Breast epithelium (tissue), 4 donors: ENCODE measurements around the gene CCND3. TPM values are rescaled to one million over a fixed set of nuclear protein-coding genes. Genes with fewer than 3 reads are reported as not detected.
A peak's percentile ranks its signal among the peaks of the same experiment; 100 is the strongest.

Source experiments
- DNase-seq, 2 donors: peaks; one replicate each; pipeline ENCODE4 v3.0.0-alpha.2; 2019; ENCODE audit warnings: low spot score in 2 of 2
- H3K27ac ChIP-seq, 2 donors: fragments of 200-600 bp; sonication (generic) in 1 of 2; one replicate each; pipeline ENCODE4 v1.5.1; 2016 to 2019; ENCODE audit warnings: mild to moderate bottlenecking in 1 of 2
- H3K27me3 ChIP-seq, 2 donors: fragments of 200-600 bp; sonication (generic) in 1 of 2; one replicate each; pipeline versions ENCODE4 v1.5.1 to v1.6.0; 2017 to 2019; ENCODE audit warnings: control low read depth in 1 of 2, mild to moderate bottlenecking in 1 of 2
- H3K36me3 ChIP-seq: fragments of 200-600 bp; one replicate; pipeline ENCODE4 v1.5.1; 2019
- H3K4me1 ChIP-seq, 2 donors: fragments of 200-600 bp; sonication (generic); one replicate each; pipeline ENCODE4 v1.5.1; 2016 to 2019; ENCODE audit warnings: control low read depth in 1 of 2
- H3K4me3 ChIP-seq, 3 donors: fragments of 200-600 bp; sonication (generic); 1 replicate in 2 of 3; 2 replicates in 1 of 3; pipeline ENCODE4 v1.5.1; 2016 to 2019; ENCODE audit warnings: mild to moderate bottlenecking in 3 of 3, moderate library complexity in 2 of 3
- H3K9me3 ChIP-seq, 2 donors: fragments of 200-600 bp; sonication (generic) in 1 of 2; one replicate each; pipeline ENCODE4 v1.5.1; 2016 to 2019; ENCODE audit warnings: control low read depth in 1 of 2
- POLR2A ChIP-seq: fragments of 450-650 bp; IDR thresholded peaks from one replicate; pipeline ENCODE4 v1.6.1; 2016; ENCODE audit warnings: antibody characterized with exemption, mild to moderate bottlenecking, moderate library complexity
- POLR2AphosphoS5 ChIP-seq, 3 donors: sonication (generic); formaldehyde crosslinking; IDR thresholded peaks; one replicate each; pipeline ENCODE4 v1.6.1; 2017; ENCODE audit warnings: antibody characterized with exemption in 3 of 3
- intact Hi-C: fragments of 100-400 bp; cut with DNase I; formaldehyde crosslinking; loops from one replicate; pipeline ENCODE4 v1.15.1; 2023; ENCODE audit warnings: low total_unique reads
- total RNA-seq, 3 donors: library from RNA; depleted of rRNA; stranded (reverse); fragments of >200 nt; gene quantifications; one replicate each; pipeline ENCODE4 v1.1.0, GENCODE V29; 2016
- TF ChIP-seq, protein P1 (sequence below), 3 donors: fragments of 450-650 bp; IDR thresholded peaks; one replicate each; pipeline ENCODE4 v1.5.1; 2016 to 2017; ENCODE audit warnings: antibody characterized with exemption in 3 of 3, mild to moderate bottlenecking in 3 of 3, moderate library complexity in 3 of 3

Gene CCND3
- total RNA-seq, 3 donors from 2014 or later: 115 to 297 (median 148) TPM

DNA sequence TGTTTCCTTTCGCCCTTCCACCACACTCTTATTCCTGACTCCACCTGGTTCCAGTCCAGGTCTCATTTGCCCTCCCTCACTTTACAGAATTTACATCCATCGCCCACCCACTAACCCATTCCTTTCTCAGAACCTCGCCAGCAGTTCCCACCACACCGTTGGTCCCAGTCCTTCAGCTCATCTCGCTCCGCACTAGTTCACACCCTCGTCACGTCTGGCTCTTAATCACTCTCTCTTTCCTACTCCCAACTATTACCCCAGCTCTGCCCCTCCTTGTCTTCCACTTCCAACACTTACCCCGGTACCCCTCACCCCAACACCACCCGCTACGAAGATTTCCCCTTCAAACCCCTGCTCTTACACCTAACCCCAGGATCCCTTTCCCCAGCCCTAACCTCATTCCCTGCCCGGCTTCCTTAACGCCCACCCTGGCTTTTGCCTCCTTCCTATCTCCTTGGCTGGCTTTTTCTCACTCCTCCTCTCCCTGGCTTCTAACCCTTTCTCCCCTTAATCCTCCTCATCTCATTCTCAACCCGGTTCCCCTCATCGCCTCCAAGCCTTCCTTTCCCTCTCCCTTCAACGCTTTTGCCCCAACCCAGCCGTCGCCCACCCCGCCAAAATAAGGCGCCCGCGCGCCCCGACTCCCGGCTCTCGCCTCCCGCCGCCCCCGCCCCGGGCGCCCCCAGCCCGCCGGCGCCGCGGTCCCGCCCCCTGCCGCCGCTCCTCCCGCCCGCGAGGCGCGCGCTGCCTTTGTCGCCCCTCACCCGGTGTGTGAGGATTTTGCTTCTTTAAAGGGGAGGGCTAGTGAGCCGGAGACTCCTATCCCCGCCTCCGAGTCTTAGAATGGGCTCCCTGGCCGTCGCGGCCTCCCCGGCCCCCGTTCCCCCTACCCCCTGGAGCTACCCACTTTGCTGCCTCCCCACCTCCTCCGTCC lies 47.0 kb downstream of the CCND3 start:
- peak overlapping the region; percentile 76 to 78 (median 77) for H3K4me3 ChIP-seq
- intact Hi-C loops: no loop called here
- H3K27me3 ChIP-seq: no peaks in the 10 kb centered on the region
- H3K27ac ChIP-seq: peak overlapping the region; percentile 81 to 83
- TF ChIP-seq, protein P1, sequence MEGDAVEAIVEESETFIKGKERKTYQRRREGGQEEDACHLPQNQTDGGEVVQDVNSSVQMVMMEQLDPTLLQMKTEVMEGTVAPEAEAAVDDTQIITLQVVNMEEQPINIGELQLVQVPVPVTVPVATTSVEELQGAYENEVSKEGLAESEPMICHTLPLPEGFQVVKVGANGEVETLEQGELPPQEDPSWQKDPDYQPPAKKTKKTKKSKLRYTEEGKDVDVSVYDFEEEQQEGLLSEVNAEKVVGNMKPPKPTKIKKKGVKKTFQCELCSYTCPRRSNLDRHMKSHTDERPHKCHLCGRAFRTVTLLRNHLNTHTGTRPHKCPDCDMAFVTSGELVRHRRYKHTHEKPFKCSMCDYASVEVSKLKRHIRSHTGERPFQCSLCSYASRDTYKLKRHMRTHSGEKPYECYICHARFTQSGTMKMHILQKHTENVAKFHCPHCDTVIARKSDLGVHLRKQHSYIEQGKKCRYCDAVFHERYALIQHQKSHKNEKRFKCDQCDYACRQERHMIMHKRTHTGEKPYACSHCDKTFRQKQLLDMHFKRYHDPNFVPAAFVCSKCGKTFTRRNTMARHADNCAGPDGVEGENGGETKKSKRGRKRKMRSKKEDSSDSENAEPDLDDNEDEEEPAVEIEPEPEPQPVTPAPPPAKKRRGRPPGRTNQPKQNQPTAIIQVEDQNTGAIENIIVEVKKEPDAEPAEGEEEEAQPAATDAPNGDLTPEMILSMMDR (IDR thresholded peaks at IDR 0.05): no peak
- no peak for TF ChIP-seq POLR2A
- TF ChIP-seq POLR2AphosphoS5 (IDR thresholded peaks at IDR 0.05): no peak
- H3K9me3 ChIP-seq: no peaks in the 10 kb centered on the region
- DNase-seq: no peak
- no peaks in the 10 kb centered on the region for H3K4me1 ChIP-seq
- H3K36me3 ChIP-seq: no peaks in the 10 kb centered on the region

DNA sequence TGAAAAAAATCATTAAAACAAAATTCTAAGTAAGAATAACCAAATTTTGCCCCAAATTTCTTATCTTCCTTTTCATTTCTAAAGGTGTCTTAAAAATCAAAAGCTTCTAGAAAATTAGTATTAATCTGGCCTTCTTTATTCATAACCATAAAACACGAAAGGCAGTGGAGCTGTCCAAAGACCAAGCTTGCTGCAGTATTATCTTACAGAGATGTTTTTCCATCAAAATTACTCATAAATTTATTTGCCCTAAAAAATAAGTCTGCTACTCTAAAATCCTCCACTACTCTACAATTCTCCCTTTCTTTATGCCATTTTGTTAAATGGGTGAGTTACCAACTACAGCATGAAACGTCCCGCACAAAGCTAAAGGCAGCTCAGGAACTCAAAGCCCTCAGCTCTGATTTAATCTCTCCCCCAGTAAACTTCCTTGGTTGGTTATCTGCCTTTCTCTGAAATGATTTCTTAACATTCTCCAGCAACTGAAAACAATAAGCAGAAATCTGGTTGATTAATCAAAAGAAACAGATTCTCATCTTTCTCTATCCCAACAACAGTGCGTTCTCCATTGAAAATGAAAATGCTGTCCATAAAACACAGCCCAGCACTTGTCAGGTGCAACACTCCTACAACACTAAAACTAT lies 48.6 kb downstream of the CCND3 start:
- Histone ChIP-seq H3K27ac (no peak overlapping the region), H3K27me3 (no peaks in the 10 kb centered on the region), H3K9me3 (no peaks in the 10 kb centered on the region), H3K36me3 (no peaks in the 10 kb centered on the region), H3K4me1 (no peaks in the 10 kb centered on the region), H3K4me3 (no peak overlapping the region)
- intact Hi-C loops: no loop called here
- TF ChIP-seq, protein P1 (IDR thresholded peaks at IDR 0.05): no peak
- no peak for DNase-seq

DNA sequence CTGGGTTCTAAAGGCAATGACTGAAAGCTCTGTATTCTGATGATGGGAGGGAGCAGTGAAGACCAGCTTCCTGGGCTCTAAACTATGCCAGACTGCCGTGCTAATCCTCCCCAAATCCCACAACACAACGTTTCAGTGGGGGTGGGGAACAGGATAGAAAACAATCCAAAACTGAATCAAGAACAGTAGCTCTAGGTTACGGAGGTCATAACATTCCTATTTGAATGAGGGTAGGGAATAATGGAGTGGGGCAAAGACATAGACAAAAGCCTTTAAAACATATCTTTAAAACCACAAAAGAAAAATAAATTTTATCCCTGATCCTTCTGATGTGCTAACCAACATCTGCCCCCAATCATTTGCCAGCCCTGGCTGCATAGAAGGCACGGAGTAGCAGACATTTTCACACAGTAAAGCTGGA lies 54.3 kb downstream of the CCND3 start:
- no peak overlapping the region for H3K4me3 ChIP-seq
- no peaks in the 10 kb centered on the region for H3K27me3 ChIP-seq
- H3K27ac ChIP-seq: peak overlapping the region in 1 of 2 donors; percentile 38
- TF ChIP-seq POLR2A (no peak), POLR2AphosphoS5 (IDR thresholded peaks at IDR 0.05) (no peak)
- TF ChIP-seq, protein P1 (IDR thresholded peaks at IDR 0.05): no peak
- H3K4me1 ChIP-seq: no peaks in the 10 kb centered on the region
- no peak for DNase-seq
- no peaks in the 10 kb centered on the region for H3K9me3 ChIP-seq
- H3K36me3 ChIP-seq: no peaks in the 10 kb centered on the region
- intact Hi-C loops: no loop called here

DNA sequence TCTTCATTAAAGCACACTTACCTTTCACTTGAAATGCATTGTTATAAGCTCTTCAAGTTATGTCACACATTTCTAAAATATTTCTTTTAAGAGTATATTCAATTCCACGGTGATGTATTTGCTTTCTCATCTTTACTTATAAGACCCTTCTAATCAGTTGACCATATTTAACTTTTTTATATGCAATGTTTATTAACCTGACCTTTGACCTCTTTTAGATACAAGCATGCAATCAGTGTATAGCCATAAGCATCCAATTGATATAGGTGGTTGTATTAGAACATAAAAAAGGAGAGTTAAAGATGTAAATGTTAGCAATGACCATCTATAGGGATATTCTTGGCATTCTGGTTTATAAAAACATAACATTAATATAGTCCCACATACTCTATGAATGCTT lies 55.7 kb downstream of the CCND3 start:
- Histone ChIP-seq H3K4me1 (no peaks in the 10 kb centered on the region), H3K9me3 (no peaks in the 10 kb centered on the region), H3K27ac (no peak overlapping the region), H3K36me3 (no peaks in the 10 kb centered on the region), H3K4me3 (no peak overlapping the region), H3K27me3 (no peaks in the 10 kb centered on the region)
- intact Hi-C loops: no loop called here
- no peak for DNase-seq
- TF ChIP-seq, protein P1 (IDR thresholded peaks at IDR 0.05): no peak
- TF ChIP-seq POLR2A: no peak
- no peak for TF ChIP-seq POLR2AphosphoS5 (IDR thresholded peaks at IDR 0.05)

DNA sequence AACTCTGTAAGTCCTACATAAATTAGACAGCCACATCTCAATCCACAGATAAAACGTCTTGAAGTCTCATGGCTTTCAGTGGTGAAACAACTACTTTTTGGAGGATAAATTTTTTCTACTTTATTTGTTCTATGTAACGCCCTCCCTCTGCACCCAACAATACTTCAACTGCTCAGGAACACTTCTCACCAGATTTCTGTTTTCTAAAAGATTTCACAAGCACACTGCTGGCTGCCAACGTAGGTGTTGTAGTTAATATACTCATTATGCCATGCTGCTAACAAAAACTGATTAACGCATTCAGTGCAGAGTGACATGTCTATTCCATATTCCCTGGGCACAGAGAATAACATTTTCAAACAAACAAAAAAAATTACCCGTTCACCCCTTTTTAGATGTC lies 56.7 kb downstream of the CCND3 start:
- TF ChIP-seq, protein P1 (IDR thresholded peaks at IDR 0.05): no peak
- TF ChIP-seq POLR2A: no peak
- TF ChIP-seq POLR2AphosphoS5 (IDR thresholded peaks at IDR 0.05): no peak
- no peaks in the 10 kb centered on the region for H3K9me3 ChIP-seq
- DNase-seq: no peak
- intact Hi-C loops: no loop called here
- H3K27ac ChIP-seq: no peak overlapping the region
- H3K4me1 ChIP-seq: no peaks in the 10 kb centered on the region
- H3K36me3 ChIP-seq: no peaks in the 10 kb centered on the region
- H3K27me3 ChIP-seq: no peaks in the 10 kb centered on the region
- no peak overlapping the region for H3K4me3 ChIP-seq
